Measurements from ENCODE around the gene ATP6V1G3. TPM values are rescaled to one million over a fixed set of nuclear protein-coding genes. Genes with fewer than 3 reads are reported as not detected.

Gene ATP6V1G3
- total and polyA plus RNA-seq, 10 donors: not detected

DNA sequence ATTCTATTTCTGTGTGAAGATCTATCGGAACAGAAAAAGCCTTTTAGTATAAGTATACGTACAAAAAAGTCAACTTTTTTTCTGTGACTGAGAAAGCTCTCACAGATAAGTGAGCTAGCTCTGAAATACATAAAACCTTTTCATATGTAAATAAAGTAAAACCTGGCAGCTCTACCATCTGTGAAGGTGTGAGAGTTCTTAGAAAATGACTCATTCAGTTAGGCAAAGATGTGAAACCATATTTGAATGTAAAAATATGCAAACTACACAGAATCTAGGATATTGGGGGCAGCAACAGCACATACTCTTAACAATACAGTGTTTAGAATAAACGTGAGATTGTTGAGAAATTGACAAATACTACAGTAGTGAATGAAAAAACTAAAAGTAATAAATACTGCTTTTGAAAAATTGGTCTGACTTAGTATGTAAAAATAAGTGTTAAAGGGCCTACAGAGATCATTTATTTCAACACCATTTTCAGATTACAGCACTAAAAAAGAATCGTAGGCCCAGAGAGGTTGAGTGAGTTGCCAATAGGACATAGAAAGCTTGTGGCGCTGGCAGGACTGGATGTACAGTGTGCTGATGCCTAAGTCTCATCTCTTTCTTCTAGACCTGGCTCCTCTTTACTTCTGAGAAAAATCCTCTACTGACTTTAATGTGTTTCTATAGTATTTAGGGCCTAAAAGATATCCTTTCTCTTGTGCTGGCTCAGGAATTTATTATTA is 19.8 kb downstream of the ATP6V1G3 start:
- TF ChIP-seq, protein P1, sequence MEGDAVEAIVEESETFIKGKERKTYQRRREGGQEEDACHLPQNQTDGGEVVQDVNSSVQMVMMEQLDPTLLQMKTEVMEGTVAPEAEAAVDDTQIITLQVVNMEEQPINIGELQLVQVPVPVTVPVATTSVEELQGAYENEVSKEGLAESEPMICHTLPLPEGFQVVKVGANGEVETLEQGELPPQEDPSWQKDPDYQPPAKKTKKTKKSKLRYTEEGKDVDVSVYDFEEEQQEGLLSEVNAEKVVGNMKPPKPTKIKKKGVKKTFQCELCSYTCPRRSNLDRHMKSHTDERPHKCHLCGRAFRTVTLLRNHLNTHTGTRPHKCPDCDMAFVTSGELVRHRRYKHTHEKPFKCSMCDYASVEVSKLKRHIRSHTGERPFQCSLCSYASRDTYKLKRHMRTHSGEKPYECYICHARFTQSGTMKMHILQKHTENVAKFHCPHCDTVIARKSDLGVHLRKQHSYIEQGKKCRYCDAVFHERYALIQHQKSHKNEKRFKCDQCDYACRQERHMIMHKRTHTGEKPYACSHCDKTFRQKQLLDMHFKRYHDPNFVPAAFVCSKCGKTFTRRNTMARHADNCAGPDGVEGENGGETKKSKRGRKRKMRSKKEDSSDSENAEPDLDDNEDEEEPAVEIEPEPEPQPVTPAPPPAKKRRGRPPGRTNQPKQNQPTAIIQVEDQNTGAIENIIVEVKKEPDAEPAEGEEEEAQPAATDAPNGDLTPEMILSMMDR (IDR thresholded peaks at IDR 0.05 in 8 of 11, conservative IDR thresholded peaks at IDR 0.05 in 3 of 11): no peak
- TF ChIP-seq POLR2AphosphoS5 (IDR thresholded peaks at IDR 0.05): no peak
- TF ChIP-seq POLR2A (IDR thresholded peaks at IDR 0.05): no peak
- WGBS, 5 donors: 56 to 75% (median 68%) methylated on average over 5 of the region's 5 CpGs
- Histone ChIP-seq H3K9me3 (no peaks in the 10 kb centered on the region), H3K4me3 (peak overlapping the region in 2 of 8 donors; percentile 3 to 56), H3K4me1 (peaks cover 3 to 85% (median 22%) of the 10 kb centered on the region in 6 donors), H3K27me3 (replicated peaks in 1 of 7) (no peaks in the 10 kb centered on the region), H3K27ac (peak overlapping the region; percentile 38 to 85 (median 68)), H3K36me3 (no peaks in the 10 kb centered on the region)
- no peak for DNase-seq
- intact Hi-C loops (cut with DNase I; ENCODE audit: low total_unique reads): loop anchor here (10.0 kb wide), 1 partner anchor 174 kb away; no protein-coding TSS in a partner anchor

- WGBS, 5 donors: 66 to 76% (median 70%) methylated on average over 10 of the region's 10 CpGs
- Histone ChIP-seq H3K9me3 (no peaks in the 10 kb centered on the region), H3K36me3 (no peaks in the 10 kb centered on the region), H3K27me3 (replicated peaks in 1 of 7) (no peaks in the 10 kb centered on the region), H3K4me3 (peak overlapping the region in 4 of 8 donors; percentile 3 to 56 (median 9)), H3K4me1 (peaks cover 3 to 76% (median 22%) of the 10 kb centered on the region in 6 donors), H3K27ac (peak overlapping the region; percentile 3 to 85 (median 68))
- DNase-seq: no peak
- intact Hi-C loops (cut with DNase I; ENCODE audit: low total_unique reads): loop anchor here (10.0 kb wide), 1 partner anchor 175 kb away; no protein-coding TSS in a partner anchor
- TF ChIP-seq, protein P1 (IDR thresholded peaks at IDR 0.05 in 8 of 11, conservative IDR thresholded peaks at IDR 0.05 in 3 of 11): no peak
- peak in 1 of 3 donors; percentile 23 for TF ChIP-seq POLR2A (IDR thresholded peaks at IDR 0.05)
Measured at GRCh38 chr1:198519639-198520501, 20.6 kb downstream of the ATP6V1G3 start.

DNA sequence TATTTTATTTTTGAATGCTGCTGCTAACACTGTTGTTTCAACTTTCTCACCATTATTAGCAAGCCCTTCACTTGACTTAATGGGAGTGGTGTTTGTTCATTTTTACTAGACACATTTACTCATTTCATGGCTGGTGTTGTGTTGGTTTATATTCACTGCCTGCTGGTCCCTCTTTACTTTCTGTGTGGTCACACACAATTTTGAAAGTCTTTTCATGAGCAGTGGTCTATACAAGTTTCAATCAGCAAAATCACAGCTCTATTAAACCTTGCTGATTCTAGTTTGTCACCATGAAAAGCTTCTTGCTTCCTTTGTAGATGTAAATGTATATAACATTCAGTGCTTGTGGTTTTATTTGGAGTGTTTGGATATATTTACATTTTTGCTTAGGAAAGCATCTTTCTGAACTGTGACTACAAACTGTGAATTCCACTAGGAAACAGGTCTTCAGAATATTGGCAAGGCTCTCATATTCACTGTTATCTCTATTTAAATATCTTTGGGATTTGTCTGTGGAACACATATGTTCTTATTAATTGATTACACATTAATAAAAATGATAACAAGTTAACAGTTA is 22.8 kb downstream of the ATP6V1G3 start:
- intact Hi-C loops (cut with DNase I; ENCODE audit: low total_unique reads): no loop called here
- no peak overlapping the region for H3K4me3 ChIP-seq
- no peaks in the 10 kb centered on the region for H3K9me3 ChIP-seq

More for the DNA sequence above, 22.8 kb downstream of the ATP6V1G3 start:
- Histone ChIP-seq H3K27ac (no peak overlapping the region), H3K36me3 (no peaks in the 10 kb centered on the region), H3K27me3 (replicated peaks in 1 of 7) (no peaks in the 10 kb centered on the region), H3K4me1 (peaks cover 0 to 55% (median 15%) of the 10 kb centered on the region in 6 donors)
- no peak for DNase-seq
- TF ChIP-seq POLR2AphosphoS5 (IDR thresholded peaks at IDR 0.05) (no peak), POLR2A (IDR thresholded peaks at IDR 0.05) (no peak)
- TF ChIP-seq, protein P1 (IDR thresholded peaks at IDR 0.05 in 8 of 11, conservative IDR thresholded peaks at IDR 0.05 in 3 of 11): no peak

Data from spleen (tissue), 11 donors.